GM21619 (cell line): Measurements from ENCODE around the gene PCDHB14.
"Not testable (repeated sequence)": the region's sequence is repeated elsewhere in the genome, so short reads cannot be mapped to it uniquely, and the experiment has no call there.

Experiments used
- ATAC-seq: cut with Tn5 transposase; IDR thresholded peaks from one replicate; pipeline ENCODE4 v1.9.1; 2021; ENCODE audit not compliant: unreplicated experiment

PCDHB14 gene

GRCh38 chr5:141223112-141223783 lies at the start of gene PCDHB14:
Gene PCDHB14, plus strand, starts transcription at chr5:141223343. Its CDS starts 163 bp downstream, at chr5:141223506.
- ATAC-seq: no peak

GRCh38 chr5:141174291-141175104 lies 48.6 kb upstream of the PCDHB14 start:
- ATAC-seq: not testable (repeated sequence)

GRCh38 chr5:141175933-141176332 lies 47.2 kb upstream of the PCDHB14 start:
- ATAC-seq: no peak

GRCh38 chr5:141177577-141178191 lies 45.5 kb upstream of the PCDHB14 start, which contains the start of gene PCDHB8:
Gene PCDHB8, plus strand, starts transcription at chr5:141177790. Its CDS starts 245 bp downstream, at chr5:141178035.
- ATAC-seq: not testable (repeated sequence)

- not testable (repeated sequence) for ATAC-seq
Observed at GRCh38 chr5:141179371-141179770, 43.8 kb upstream of the PCDHB14 start.

DNA sequence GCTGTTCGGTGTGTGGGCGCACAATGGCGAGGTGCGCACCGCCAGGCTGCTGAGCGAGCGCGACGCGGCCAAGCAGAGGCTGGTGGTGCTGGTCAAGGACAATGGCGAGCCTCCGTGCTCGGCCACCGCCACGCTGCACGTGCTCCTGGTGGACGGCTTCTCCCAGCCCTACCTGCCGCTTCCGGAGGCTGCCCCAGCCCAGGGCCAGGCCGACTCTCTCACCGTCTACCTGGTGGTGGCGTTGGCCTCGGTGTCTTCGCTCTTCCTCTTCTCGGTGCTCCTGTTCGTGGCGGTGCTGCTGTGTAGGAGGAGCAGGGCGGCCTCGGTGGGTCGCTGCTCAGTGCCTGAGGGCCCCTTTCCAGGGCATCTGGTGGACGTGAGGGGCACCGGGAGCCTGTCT lies 43.3 kb upstream of the PCDHB14 start:
- ATAC-seq: not testable (repeated sequence)

- no peak for ATAC-seq
Observed at GRCh38 chr5:141180313-141180712, 42.8 kb upstream of the PCDHB14 start.

- ATAC-seq: no peak
Observed at GRCh38 chr5:141182248-141182647, 40.9 kb upstream of the PCDHB14 start, which contains the start of gene PCDHB16. Gene PCDHB16, plus strand, starts transcription at chr5:141182387. Its CDS starts 173 bp downstream, at chr5:141182560.

DNA sequence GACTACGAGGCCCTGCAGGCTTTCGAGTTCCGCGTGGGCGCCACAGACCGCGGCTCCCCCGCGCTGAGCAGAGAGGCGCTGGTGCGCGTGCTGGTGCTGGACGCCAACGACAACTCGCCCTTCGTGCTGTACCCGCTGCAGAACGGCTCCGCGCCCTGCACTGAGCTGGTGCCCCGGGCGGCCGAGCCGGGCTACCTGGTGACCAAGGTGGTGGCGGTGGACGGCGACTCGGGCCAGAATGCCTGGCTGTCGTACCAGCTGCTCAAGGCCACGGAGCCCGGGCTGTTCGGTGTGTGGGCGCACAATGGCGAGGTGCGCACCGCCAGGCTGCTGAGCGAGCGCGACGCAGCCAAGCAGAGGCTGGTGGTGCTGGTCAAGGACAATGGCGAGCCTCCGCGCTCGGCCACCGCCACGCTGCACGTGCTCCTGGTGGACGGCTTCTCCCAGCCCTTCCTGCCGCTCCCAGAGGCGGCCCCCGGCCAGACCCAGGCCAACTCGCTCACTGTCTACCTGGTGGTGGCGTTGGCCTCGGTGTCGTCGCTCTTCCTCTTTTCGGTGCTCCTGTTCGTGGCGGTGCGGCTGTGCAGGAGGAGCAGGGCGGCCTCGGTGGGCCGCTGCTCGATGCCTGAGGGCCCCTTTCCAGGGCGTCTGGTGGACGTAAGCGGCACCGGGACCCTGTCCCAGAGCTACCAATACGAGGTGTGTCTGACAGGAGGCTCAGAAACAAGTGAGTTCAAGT lies 38.9 kb upstream of the PCDHB14 start:
- ATAC-seq: not testable (repeated sequence)

GRCh38 chr5:141186897-141187512 lies 36.1 kb upstream of the PCDHB14 start, which contains the start of gene PCDHB9:
Gene PCDHB9, plus strand, starts transcription at chr5:141187161. Its CDS starts 158 bp downstream, at chr5:141187319.
- no peak for ATAC-seq

DNA sequence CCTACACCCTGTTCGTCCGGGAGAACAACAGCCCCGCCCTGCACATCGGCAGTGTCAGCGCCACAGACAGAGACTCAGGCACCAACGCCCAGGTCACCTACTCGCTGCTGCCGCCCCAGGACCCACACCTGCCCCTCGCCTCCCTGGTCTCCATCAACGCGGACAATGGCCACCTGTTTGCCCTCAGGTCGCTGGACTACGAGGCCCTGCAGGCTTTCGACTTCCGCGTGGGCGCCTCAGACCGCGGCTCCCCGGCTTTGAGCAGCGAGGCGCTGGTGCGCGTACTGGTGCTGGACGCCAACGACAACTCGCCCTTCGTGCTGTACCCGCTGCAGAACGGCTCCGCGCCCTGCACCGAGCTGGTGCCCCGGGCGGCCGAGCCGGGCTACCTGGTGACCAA lies 34.5 kb upstream of the PCDHB14 start:
- ATAC-seq: not testable (repeated sequence)

DNA sequence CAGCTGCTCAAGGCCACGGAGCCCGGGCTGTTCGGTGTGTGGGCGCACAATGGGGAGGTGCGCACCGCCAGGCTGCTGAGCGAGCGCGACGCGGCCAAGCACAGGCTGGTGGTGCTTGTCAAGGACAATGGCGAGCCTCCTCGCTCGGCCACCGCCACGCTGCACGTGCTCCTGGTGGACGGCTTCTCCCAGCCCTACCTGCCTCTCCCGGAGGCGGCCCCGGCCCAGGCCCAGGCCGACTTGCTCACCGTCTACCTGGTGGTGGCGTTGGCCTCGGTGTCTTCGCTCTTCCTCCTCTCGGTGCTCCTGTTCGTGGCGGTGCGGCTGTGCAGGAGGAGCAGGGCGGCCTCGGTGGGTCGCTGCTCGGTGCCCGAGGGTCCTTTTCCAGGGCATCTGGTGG lies 34.0 kb upstream of the PCDHB14 start:
- ATAC-seq: not testable (repeated sequence)

DNA sequence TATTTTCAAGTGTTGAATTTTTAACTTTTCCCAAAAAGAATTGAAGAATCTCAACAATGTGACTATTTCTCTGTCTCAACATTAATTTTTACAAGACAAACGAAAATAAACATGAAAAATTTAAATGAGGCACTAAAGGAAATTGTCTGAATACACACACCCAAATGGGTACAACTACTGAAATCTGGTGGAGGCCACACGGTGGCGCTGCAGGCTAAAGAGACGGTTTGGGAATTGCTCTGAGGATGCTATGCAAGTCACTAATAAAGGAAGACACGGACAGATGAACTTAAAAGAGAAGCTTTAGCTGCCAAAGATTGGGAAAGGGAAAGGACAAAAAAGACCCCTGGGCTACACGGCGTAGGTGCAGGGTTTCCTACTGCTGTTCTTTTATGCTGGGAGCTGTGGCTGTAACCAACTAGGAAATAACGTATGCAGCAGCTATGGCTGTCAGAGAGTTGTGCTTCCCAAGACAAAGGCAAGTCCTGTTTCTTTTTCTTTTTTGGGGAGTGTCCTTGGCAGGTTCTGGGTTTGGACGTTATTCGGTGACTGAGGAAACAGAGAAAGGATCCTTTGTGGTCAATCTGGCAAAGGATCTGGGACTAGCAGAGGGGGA lies 30.9 kb upstream of the PCDHB14 start, which contains the start of gene PCDHB10:
PCDHB10 (plus strand) TSS at position 244 of the 616 bp plus-strand sequence; CDS start at position 444, 200 bp downstream.
- no peak for ATAC-seq

DNA sequence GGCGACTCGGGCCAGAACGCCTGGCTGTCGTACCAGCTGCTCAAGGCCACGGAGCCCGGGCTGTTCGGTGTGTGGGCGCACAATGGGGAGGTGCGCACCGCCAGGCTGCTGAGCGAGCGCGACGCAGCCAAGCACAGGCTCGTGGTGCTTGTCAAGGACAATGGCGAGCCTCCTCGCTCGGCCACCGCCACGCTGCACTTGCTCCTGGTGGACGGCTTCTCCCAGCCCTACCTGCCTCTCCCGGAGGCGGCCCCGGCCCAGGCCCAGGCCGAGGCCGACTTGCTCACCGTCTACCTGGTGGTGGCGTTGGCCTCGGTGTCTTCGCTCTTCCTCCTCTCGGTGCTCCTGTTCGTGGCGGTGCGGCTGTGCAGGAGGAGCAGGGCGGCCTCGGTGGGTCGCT lies 28.8 kb upstream of the PCDHB14 start:
- not testable (repeated sequence) for ATAC-seq

DNA sequence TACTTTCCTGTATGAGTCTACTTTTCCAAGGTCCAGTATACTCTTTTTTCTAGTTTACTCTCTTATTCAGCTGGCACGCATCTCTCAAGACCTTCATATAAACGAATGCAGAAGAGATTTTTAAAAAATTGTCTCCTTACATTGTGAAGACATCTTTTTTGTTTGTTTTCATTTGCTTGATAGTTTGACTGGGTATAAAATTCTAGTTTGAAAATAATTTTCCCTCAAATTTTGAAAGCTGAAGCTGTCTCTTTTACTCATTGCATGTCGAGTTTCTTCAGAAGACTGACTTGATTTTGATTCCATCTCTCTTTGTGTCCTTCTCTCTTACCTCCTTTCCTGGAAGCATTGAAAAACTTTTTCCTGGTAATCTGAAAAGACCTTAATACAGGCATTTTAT lies 26.8 kb upstream of the PCDHB14 start:
- ATAC-seq: no peak

DNA sequence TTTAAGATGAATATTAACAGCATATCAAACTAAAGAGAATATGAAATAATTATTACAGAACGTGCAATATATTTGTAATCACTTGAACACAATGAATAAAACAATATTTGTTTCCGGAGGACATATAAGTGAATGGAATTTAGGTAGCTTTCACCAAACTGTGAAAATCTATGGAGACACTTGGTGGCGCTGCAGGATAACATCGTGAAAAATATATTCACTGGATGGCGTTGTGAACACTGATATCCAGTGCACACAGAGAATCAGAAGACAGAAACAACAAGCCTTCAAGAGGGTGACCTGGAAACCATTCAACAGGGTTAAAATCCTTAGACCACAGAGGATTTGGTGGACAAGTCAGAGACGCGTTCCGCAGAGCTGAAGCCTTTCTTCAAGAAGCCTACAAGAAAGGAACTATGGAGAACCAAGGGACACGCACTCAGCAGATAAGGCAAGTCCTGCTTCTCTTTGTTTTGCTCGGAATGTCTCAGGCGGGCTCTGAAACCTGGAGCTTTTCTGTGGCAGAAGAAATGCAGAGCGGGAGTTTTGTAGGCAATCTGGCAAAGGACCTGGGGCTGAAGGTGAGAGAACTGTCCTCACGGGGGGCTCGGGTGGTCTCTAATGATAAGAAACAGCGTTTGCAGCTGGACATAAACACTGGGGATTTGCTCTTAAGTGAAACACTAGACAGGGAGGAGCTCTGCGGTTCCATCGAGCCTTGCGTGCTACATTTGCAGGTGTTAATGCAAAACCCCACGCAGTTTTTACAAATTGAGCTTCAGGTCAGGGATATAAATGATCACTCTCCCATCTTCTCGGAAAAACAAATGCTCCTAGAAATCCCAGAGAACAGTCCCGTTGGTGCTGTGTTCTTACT lies 23.5 kb upstream of the PCDHB14 start, which contains the start of gene PCDHB11:
PCDHB11 (plus strand) TSS at position 269 of the 877 bp plus-strand sequence; CDS start at position 417, 148 bp downstream.
- no peak for ATAC-seq

DNA sequence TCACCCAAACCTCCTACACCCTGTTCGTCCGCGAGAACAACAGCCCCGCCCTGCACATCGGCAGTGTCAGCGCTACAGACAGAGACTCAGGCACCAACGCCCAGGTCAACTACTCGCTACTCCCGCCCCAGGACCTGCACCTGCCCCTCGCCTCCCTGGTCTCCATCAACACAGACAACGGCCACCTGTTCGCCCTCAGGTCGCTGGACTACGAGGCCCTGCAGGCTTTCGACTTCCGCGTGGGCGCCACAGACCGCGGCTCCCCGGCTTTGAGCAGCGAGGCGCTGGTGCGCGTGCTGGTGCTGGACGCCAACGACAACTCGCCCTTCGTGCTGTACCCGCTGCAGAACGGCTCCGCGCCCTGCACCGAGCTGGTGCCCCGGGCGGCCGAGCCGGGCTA lies 22.0 kb upstream of the PCDHB14 start:
- not testable (repeated sequence) for ATAC-seq

DNA sequence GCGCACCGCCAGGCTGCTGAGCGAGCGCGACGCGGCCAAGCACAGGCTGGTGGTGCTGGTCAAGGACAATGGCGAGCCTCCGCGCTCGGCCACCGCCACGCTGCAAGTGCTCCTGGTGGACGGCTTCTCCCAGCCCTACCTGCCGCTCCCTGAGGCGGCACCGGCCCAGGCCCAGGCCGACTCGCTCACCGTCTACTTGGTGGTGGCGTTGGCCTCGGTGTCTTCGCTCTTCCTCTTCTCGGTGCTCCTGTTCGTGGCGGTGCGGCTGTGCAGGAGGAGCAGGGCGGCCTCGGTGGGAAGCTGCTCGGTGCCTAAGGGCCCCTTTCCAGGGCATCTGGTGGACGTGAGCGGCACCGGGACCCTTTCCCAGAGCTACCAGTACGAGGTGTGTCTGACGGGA lies 21.5 kb upstream of the PCDHB14 start:
- not testable (repeated sequence) for ATAC-seq

GRCh38 chr5:141208478-141208877 lies 14.7 kb upstream of the PCDHB14 start, which contains the start of gene PCDHB12:
Gene PCDHB12, plus strand, starts transcription at chr5:141208719. Its CDS starts 189 bp downstream, at chr5:141208908.
- ATAC-seq: no peak
